MG63 (cell line): Measurements from ENCODE around the gene CDK11A. TPM values are rescaled to one million over a fixed set of nuclear protein-coding genes. Genes with fewer than 3 reads are reported as not detected.
"Not testable (repeated sequence)": the region's sequence is repeated elsewhere in the genome, so short reads cannot be mapped to it uniquely, and the experiment has no call there.

ENCODE experiments used
- DNase-seq: peaks from one replicate; pipeline ENCODE4 v3.0.0-alpha.2; 2020
- H3K27me3 ChIP-seq: fragments of 250-450 bp; sonication (Bioruptor Pico); 2 replicates; pipeline ENCODE4 v1.5.1; 2020; ENCODE audit warnings: mild to moderate bottlenecking, moderate library complexity
- H3K36me3 ChIP-seq: fragments of 250-450 bp; sonication (Bioruptor Pico); 2 replicates; pipeline ENCODE4 v1.5.1; 2020; ENCODE audit warnings: mild to moderate bottlenecking, moderate library complexity
- H3K4me3 ChIP-seq: fragments of 250-450 bp; sonication (Bioruptor Pico); 2 replicates; pipeline ENCODE4 v1.5.1; 2020; ENCODE audit warnings: mild to moderate bottlenecking, moderate library complexity
- H3K9me3 ChIP-seq: fragments of 250-450 bp; sonication (Bioruptor Pico); 2 replicates; pipeline ENCODE4 v1.5.1; 2020; ENCODE audit warnings: mild to moderate bottlenecking, moderate library complexity
- total RNA-seq: library from RNA; depleted of rRNA; stranded (reverse); fragments of >200 nt; shearing (Covaris generic); gene quantifications from 2 replicates; pipeline ENCODE4 v1.2.3, GENCODE V29; 2014; ENCODE audit warnings: low replicate concordance

CDK11A gene
- total RNA-seq, 1 experiment from 2014 or later = 9.6 TPM

DNA sequence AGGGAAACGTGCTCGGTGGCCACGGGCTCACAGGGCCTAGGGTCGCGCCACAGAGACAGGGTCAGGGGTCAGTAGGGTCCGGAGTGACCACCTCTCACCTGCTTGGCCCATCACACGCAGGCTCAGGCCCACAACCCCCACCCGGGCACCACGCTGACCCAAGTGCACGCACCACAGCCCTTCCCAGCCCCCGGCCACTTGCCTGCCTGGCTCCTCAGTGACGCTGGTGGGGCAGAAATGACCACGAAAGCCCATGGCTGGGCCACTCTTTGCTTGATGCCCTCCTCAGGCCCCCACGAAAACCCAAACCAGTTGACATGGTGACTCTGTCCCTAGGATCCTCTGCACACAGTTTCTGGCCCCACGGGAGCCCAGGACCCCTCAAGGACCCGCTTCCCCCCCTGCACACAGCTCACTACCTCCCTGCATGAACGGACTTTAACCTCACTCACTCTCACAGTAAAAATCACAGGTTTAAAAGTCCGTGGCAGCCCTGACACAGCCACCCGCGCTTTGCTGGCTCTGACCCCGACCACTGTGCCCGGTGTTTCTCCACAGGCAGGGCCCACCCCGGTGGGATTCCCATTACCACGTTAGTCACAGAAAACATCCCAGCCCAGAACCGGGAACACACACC is 33.4 kb upstream of the CDK11A start:
- no peak for DNase-seq
- Histone ChIP-seq H3K36me3 (peaks cover 42% of the 10 kb centered on the region), H3K9me3 (no peaks in the 10 kb centered on the region), H3K27me3 (no peaks in the 10 kb centered on the region), H3K4me3 (no peak overlapping the region)

DNA sequence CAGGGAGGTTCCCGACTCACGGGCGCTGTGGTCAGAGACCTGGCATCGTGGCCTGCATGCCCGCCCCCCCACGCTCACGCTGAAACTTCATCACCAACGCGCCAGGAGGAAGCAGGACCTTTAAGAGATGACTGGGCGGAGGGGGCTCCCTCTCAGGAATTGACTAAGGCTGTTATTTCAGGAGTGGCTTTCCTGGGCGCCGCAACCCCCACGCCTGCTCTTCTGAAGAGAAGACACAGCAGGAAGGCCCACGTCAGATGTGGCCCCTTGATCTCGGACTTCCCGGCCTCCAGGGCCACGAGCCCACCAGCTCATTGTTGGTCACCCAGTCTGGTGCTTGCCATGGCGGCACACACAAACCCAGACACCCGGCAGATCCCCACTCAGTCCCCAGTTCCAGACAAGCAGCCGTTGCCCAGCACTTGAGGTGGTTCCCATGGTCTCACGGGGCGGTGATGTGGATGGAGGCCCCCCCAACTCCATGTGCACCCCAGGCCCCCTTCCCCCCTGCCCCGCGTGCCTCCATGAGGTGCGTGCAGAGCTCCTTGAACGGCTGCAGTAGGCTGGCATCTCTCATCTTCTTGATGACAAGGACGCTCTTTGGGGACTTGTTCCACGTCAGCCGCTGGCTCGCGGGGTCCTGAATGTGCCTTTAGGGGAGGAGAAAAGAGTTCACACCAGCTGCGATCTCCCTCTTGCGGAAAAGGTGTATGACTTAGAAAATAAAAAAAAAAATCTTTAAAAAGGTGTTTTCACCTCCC is 32.7 kb upstream of the CDK11A start:
- H3K36me3 ChIP-seq = peaks cover 37% of the 10 kb centered on the region
- no peaks in the 10 kb centered on the region for H3K9me3 ChIP-seq
- H3K27me3 ChIP-seq = no peaks in the 10 kb centered on the region
- DNase-seq = no peak
- H3K4me3 ChIP-seq = no peak overlapping the region

DNA sequence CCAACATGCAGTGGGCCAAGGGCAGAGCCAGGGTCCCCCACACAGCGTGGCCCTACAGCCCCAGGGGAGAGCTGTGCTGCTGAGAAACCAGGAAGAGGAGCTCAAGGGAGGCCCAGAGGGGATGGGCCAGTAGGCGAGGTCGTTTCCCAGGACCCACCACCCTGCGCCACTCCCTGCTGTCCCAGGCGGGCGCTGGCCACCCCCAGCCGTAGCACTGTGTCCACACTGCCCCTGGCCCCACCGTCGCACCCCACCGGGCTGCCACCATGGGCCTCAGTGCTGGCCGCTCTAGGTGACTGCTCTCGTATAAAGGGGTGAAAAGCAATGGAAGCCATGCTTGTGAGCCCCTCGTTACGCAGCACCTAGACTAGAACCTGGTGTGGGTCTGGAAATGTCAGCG is 31.7 kb upstream of the CDK11A start:
- Histone ChIP-seq H3K36me3 (peaks cover 28% of the 10 kb centered on the region), H3K4me3 (no peak overlapping the region), H3K27me3 (no peaks in the 10 kb centered on the region), H3K9me3 (no peaks in the 10 kb centered on the region)
- DNase-seq = no peak

DNA sequence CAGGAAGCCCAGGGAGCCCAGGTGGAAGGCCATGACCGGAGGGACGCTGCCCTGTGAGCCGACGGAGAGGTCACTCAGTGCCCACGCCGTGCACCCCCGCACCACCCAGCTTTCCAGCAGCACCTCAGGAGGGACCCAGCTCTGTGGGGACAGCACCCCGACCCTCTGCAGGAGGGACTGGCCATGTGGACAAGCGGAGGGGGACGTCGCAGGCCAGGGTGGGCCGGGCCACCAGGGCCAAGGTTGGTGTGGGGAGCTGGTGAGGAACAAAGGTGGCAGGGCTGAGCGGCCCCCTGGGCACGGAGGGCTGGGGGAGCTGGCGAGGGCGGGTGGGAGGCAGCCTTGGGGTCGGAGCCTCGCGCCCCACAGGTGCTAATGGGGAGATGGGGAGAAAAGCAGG is 31.3 kb upstream of the CDK11A start:
- no peak for DNase-seq
- H3K36me3 ChIP-seq = peaks cover 24% of the 10 kb centered on the region
- H3K4me3 ChIP-seq = no peak overlapping the region
- H3K27me3 ChIP-seq = no peaks in the 10 kb centered on the region
- H3K9me3 ChIP-seq = no peaks in the 10 kb centered on the region

DNA sequence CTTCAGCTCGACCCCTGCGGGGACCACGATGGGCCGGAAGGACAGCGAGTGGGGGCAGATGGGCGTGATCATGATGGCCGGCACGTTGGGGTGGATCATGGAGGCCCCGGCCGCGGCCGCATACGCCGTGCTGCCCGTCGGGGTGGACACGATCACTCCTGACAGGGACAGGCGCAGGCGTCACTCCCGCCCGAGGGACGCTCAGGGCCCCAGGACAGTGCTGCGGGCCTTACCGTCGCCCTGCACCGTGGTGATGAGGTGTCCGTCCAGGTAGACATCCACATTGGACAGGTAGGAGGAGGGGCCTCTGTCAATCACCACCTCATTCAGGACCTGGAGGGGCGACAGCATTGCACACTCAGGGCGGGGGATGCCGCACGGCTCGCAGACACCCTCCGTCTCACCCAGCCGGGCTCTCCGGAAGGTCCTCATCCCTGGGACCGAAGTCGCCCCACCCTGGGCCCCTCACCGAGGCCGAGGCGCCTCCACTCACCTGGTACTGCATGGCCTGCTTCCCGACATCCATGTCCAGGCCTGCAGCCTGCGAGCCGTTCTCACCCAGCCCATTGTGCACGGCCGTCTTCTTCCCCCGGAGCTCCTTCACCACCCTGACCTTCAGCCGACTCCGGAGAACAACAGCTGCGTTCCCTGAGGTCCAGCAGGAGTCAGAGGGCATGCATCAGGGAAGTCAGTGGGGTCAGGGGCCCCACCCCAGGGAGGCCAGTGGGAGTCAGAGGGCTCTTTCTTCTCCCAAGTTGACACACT is 30.1 kb upstream of the CDK11A start:
- no peak overlapping the region for H3K4me3 ChIP-seq

DNA sequence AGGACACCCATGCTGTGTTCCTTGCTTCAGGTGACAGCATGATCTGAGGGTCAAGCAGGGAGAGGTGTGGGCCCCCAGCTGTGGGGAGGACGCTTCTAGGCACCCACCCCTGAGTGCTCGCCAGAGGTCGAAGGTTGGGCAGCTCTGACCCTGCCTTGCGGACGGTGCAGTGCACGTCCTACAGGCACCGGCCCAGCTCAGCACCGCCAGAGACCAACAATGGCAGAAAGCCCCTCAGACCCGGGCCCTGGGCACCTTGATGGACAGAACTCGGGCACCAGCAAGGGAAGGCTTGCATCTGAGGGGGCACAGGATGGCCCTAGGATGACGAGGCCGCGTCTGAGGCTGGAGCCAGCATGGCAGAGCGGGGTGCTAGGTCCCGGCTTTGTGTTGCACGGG is 29.4 kb upstream of the CDK11A start:
- DNase-seq = no peak
- Histone ChIP-seq H3K9me3 (no peaks in the 10 kb centered on the region), H3K27me3 (no peaks in the 10 kb centered on the region), H3K36me3 (peaks cover 23% of the 10 kb centered on the region), H3K4me3 (no peak overlapping the region)

More for the DNA sequence above, 30.1 kb upstream of the CDK11A start:
- peaks cover 23% of the 10 kb centered on the region for H3K36me3 ChIP-seq
- H3K9me3 ChIP-seq = no peaks in the 10 kb centered on the region
- H3K27me3 ChIP-seq = no peaks in the 10 kb centered on the region
- no peak for DNase-seq

DNA sequence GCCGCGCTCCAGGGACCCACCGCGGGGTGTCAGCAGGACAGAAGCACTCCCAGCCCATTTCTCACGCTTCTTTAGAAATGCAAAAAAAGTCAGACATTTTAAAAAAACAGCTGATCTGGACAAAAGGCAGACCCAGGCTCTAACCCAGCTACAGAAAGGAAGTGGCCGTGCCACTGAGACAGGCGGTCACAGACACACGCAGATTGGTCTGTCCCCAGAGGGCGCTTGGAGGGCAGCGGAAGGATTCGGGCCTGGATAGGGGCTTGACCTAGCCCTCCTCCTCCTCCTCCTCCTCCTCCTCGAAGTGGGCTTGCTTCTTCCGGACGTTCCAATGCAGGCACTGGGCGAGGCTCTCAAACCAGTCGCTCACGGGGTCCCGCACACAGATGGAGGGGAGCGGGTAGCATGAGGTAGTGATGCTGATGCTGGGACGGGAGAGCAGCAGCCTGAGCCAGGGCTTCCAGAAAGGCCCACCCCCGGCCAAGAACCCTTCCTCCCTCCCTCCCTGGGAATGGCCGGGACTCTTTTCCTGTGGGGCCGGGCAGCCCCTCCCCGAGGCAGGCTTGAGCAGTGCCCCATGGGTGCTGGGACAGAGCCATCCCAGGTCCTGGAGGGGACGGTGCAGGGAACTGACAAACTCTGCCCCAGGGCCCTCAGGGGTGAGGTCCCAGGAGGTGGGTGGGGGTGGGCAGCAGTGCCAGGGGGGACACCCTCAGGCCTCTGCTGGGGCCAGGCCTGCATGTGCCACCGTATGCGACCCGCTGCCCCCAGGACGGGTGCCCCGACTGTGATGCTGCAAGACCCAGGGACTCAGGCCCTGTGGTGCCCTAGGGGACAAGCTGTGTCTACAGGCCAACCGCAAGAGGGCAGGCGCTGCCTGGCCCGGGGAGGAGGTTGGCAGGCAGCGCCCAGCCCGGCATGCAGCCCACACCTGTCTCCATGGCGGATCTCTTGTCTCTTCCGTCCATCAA is 28.8 kb upstream of the CDK11A start:
- H3K36me3 ChIP-seq = peaks cover 20% of the 10 kb centered on the region
- H3K9me3 ChIP-seq = no peaks in the 10 kb centered on the region
- no peaks in the 10 kb centered on the region for H3K27me3 ChIP-seq
- no peak overlapping the region for H3K4me3 ChIP-seq
- no peak for DNase-seq

DNA sequence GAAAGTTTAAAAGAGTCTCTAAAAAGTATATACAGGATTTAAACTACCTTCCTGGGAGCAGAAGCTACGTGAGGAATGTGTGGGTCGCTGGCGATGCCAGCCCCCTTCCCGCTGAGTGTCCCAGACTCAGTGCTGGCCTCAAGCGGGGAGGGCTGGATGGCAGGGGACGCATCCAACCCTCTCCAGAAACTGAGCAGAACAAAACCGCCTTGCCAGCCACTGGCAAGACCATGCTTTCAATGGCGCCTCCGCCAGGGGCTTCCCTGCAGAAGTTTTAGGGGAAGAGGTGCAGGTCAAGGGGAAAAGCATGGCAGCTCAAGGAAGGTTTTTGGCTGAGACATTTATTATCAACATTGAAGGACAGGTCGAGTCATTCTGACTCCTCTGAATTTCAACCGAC is 28.0 kb upstream of the CDK11A start:
- DNase-seq = no peak
- H3K4me3 ChIP-seq = no peak overlapping the region
- H3K9me3 ChIP-seq = no peaks in the 10 kb centered on the region
- peaks cover 20% of the 10 kb centered on the region for H3K36me3 ChIP-seq
- no peaks in the 10 kb centered on the region for H3K27me3 ChIP-seq

DNA sequence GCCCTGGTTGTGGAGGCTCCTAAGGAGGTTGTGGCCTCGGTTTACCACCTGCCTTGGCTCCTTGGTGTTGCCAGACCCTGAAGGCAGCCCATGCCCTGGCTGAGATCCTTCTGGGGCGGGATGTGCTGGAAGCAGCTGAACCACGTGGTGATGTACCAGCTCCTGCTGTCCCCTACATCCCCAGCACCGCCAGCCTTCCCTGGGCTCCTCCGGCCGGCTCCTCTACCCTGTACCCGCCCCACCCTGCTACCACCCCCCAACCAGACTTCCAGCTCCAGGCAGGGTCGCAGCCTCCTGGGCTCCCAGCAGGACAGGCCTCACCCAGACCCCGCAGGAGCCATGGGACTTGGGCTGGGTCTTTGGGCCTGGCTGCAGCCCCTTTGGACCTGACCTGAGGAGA is 25.8 kb upstream of the CDK11A start:
- H3K36me3 ChIP-seq, H3K27me3 ChIP-seq, DNase-seq, H3K9me3 ChIP-seq, H3K4me3 ChIP-seq: not testable (repeated sequence)

DNA sequence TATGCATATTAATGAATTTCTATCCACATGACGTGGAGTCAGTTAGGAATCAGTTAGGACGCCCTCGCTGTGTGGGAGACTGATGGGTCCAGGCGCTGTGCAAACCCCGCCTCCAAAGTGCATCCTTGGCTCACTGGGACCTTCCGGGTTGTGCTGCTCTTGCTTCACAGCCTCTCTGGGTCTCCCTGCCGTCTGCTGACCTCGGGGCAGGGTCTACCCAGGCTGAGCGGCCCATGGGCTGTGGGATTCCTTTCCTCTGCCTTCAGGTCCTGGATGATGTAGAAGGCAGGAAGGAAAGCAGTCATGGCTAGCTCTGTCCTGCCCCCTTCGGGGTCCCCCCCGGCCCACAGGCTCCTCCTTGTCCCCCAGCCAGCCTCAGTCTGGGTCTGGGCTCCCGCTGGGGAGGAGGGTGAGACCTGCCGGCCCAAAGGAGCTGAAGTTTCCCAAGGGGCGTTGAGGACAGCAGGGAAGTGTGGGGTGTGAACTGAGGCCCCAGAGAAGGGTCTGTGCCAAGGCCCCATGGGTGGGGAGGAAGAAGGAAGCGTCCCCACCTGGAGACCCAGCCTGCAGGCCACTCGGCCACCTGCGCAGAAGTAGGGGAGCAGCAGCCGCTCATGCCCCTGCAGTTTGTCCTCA is 24.6 kb upstream of the CDK11A start:
- no peaks in the 10 kb centered on the region; the same call in none of the 2 replicates for H3K36me3 ChIP-seq
- H3K9me3 ChIP-seq = no peaks in the 10 kb centered on the region
- no peak overlapping the region for H3K4me3 ChIP-seq
- no peaks in the 10 kb centered on the region for H3K27me3 ChIP-seq
- no peak for DNase-seq

DNA sequence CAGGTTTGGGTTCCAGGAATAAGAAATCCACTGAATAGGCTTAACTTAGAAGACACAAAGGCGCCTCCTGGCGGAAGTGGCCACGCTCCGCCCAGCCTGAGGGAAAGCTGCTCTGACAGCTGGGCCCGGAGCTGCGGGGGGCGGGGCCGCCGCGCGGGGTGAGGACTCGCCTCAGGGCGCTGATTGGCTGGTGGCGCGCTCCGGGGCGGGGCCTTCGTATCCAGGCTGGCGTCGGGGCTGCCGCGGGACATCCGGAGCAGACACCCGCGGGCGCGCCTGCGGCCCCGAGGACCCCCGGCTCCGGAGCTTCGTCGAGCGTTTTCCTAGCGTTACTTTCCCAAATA is 22.4 kb upstream of the CDK11A start:
- not testable (repeated sequence) for H3K36me3 ChIP-seq, H3K27me3 ChIP-seq, H3K4me3 ChIP-seq, DNase-seq, H3K9me3 ChIP-seq

DNA sequence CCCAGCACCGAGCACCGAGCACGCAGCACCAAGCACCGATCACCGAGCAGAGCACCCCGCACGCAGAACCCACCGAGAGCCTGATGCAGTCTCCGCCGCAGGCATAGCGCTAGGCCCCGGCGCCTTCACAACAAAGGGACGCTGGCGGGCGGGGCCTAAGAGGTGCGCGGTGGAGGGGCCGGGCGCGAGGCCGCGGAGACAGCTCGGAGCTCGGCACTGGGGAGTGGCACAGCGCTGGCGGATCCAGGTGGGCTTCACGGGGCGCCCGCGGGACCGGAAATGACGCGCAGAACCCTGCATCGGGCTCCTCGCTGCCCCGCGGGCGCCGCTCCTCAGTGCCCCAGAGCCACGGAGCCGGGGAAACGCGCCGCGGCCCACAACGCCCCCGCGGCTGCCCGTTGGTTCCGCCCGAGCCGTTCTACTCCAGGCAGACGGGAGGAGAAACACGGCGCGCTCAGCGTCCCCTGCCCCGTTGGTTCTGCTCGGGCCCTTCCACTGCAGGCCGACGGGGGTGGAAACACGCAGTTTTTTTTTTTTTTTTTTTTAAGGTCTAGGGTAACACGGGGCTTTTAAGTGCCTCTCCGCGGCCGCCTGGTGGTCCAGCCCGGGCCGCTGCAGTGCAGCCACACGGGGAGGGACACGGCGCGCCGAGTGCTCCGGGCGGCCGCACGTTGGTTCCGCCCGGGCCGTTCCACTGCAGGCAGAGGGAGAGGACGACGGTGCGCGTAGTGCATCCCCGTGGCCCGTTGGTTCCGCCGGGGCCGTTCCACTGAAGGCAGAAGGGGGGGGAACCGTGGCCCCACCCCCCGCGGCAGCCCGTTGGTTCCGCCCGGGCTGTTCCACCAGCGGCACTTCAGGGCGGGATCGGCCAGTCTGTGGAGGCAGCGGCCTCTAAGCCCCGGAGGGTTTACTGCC is 21.8 kb upstream of the CDK11A start:
- H3K36me3 ChIP-seq, H3K27me3 ChIP-seq, H3K9me3 ChIP-seq, H3K4me3 ChIP-seq: not testable (repeated sequence)
- peak; percentile 75 for DNase-seq

DNA sequence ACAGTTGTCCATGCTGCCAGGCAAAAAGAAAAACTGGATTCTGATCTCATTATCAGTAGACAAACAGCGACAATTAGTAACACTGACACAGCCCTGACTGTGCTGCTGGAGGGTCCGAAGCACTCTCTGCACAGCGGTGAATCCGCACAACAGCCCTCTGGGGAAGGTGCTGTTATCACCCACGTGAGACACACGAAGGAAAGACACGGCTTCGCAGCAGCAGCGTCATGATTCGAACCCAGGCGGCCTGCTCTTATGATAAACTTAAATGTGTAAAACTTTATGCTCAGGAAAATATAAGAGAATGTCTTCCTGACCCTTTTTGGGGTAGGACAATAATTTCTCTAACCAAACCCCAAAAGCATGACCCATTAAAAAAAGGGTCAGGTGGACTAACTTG is 18.4 kb upstream of the CDK11A start:
- not testable (repeated sequence) for H3K36me3 ChIP-seq, H3K9me3 ChIP-seq, H3K27me3 ChIP-seq, DNase-seq, H3K4me3 ChIP-seq

DNA sequence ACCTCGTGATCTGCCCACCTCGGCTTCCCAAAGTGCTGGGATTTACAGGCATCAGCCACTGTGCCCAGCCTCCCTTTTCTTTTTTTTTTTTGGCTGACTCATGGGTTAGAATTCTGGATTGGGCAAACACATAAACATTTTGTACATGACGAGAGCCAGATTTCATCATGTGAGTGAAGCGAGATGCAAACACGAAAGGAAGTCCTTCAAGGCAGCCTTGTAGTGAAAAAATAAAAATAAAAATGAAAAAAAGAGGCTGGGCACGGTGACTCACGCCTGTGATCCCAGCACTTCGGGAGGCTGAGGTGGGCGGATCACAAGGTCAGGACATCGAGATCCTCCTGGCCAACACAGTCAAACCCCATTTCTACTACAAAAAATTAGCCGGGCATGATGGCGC is 16.9 kb upstream of the CDK11A start:
- not testable (repeated sequence) for H3K4me3 ChIP-seq, H3K9me3 ChIP-seq, H3K27me3 ChIP-seq, H3K36me3 ChIP-seq
- peak; percentile 81 for DNase-seq

DNA sequence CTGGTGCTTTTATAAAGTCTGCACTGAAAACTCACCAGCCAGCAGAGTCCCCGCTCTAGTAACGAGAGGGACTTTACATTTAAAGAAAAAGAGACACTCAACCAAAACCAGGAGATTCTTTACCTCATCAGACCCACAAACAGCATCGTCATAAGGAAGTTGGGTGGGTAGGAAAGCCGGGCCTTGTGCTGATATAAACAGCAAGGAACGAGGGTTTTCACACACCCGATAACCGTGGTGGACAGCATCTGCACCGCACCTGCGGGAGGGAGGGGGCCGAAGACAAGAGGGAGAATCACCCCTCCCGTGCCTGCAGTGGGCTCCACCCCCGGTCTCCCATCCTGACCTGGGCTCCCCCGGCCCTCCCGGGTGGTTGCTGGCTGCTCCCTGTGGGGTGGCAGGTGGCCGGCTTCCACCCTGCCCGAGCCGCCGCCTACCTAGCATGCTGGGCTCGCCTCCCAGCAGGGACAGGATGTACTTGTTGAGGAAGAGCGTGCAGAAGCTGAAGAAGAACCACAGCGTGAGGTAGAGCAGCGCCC is 14.7 kb upstream of the CDK11A start:
- H3K4me3 ChIP-seq, H3K36me3 ChIP-seq, DNase-seq, H3K9me3 ChIP-seq, H3K27me3 ChIP-seq: not testable (repeated sequence)
